Suprapubic skin (tissue), 3 donors: Measurements from ENCODE around the gene RTEL1.

Experiments
- CTCF ChIP-seq, 2 donors: fragments of 200-600 bp in 1 of 2; fragments of 450-650 bp in 1 of 2; sonication (generic) in 1 of 2; IDR thresholded peaks; one replicate each; pipeline ENCODE4 v1.5.1; 2016 to 2019; ENCODE audit warnings: antibody characterized with exemption in 2 of 2, mild to moderate bottlenecking in 1 of 2, moderate library complexity in 1 of 2
- POLR2AphosphoS5 ChIP-seq, 3 donors: sonication (generic); formaldehyde crosslinking; IDR thresholded peaks; one replicate each; pipeline ENCODE4 v1.6.1; 2017; ENCODE audit warnings: antibody characterized with exemption in 3 of 3

GRCh38 chr20:63664143-63664851 is 6.2 kb downstream of the RTEL1 start:
- no peak for TF ChIP-seq CTCF (IDR thresholded peaks at IDR 0.05)
- no peak for TF ChIP-seq POLR2AphosphoS5 (IDR thresholded peaks at IDR 0.05)
